A673 (cell line): Measurements from ENCODE around the gene FASTKD1. TPM values are rescaled to one million over a fixed set of nuclear protein-coding genes. Genes with fewer than 3 reads are reported as not detected.
A peak's percentile ranks its signal among the peaks of the same experiment; 100 is the strongest.
"Not testable (repeated sequence)": the region's sequence is repeated elsewhere in the genome, so short reads cannot be mapped to it uniquely, and the experiment has no call there.

Source experiments
- BruUV-seq: library from RNA; stranded (reverse); fragments of 400-500 nt; replicated peaks from 2 replicates; lab custom pipeline; 2021; lab: Mats Ljungman, UMichigan
- CTCF ChIA-PET: fragments of 300-600 bp; sonication (Branson Sonifier 250); formaldehyde crosslinking; loops from one replicate; lab custom pipeline; 2022; ENCODE audit warnings: antibody characterized with exemption; lab: Charles Lee
- POLR2A ChIA-PET: fragments of 300-600 bp; sonication (Branson Sonifier 250); formaldehyde crosslinking; loops from one replicate; lab custom pipeline; 2022; ENCODE audit warnings: antibody characterized with exemption; ENCODE audit not compliant: low non-redundant PET; lab: Charles Lee
- DNase-seq: peaks from one replicate; pipeline ENCODE4 v3.0.0-alpha.2; 2015; ENCODE audit warnings: low spot score
- H3K27ac ChIP-seq: fragments of 200-600 bp; sonication (generic); 2 replicates; pipeline ENCODE4 v1.5.1; 2016; ENCODE audit warnings: mixed run types, low read depth, mild to moderate bottlenecking, mixed read lengths, antibody characterized with exemption, low read length; ENCODE audit not compliant: poor library complexity, severe bottlenecking
- H3K27me3 ChIP-seq: fragments of 200-600 bp; sonication (generic); replicated peaks from 2 replicates; pipeline ENCODE4 v1.6.1; 2017; ENCODE audit warnings: mixed run types, low read depth, mild to moderate bottlenecking, mixed read lengths, antibody characterized with exemption, low read length; ENCODE audit not compliant: insufficient read depth, poor library complexity
- H3K36me3 ChIP-seq: fragments of 200-600 bp; sonication (generic); 2 replicates; pipeline ENCODE4 v1.6.1; 2016; ENCODE audit warnings: mixed run types, mild to moderate bottlenecking, mixed read lengths, antibody characterized with exemption, low read length; ENCODE audit not compliant: insufficient read depth, poor library complexity, severe bottlenecking
- H3K4me1 ChIP-seq: fragments of 200-600 bp; sonication (generic); 2 replicates; pipeline ENCODE4 v1.6.1; 2017; ENCODE audit warnings: mixed run types, mild to moderate bottlenecking, mixed read lengths, antibody characterized with exemption, low read length; ENCODE audit not compliant: insufficient read depth, poor library complexity, severe bottlenecking
- H3K4me3 ChIP-seq: fragments of 200-600 bp; sonication (generic); 2 replicates; pipeline ENCODE4 v1.5.1; 2016; ENCODE audit warnings: low read depth, mixed run types, mild to moderate bottlenecking, mixed read lengths, low read length; ENCODE audit not compliant: poor library complexity, severe bottlenecking
- H3K9me3 ChIP-seq: fragments of 200-600 bp; sonication (generic); 2 replicates; pipeline ENCODE4 v1.6.1; 2016; ENCODE audit warnings: mixed run types, low read depth, mild to moderate bottlenecking, mixed read lengths, antibody characterized with exemption, low read length; ENCODE audit not compliant: poor library complexity, severe bottlenecking
- CTCF ChIP-seq: fragments of 300-800, 200-600 bp; sonication (generic); conservative IDR thresholded peaks from 2 replicates; pipeline ENCODE4 v1.5.1; 2017; ENCODE audit warnings: low read depth, mild to moderate bottlenecking, antibody characterized with exemption, low read length, moderate library complexity, mixed read lengths
- EZH2 ChIP-seq: fragments of 200-600 bp; sonication (generic); IDR thresholded peaks from 2 replicates; pipeline ENCODE4 v1.6.1; 2017; ENCODE audit warnings: borderline replicate concordance, low read depth, mild to moderate bottlenecking, mixed read lengths, antibody characterized with exemption, low read length; ENCODE audit not compliant: poor library complexity, severe bottlenecking
- intact Hi-C: fragments of 100-400 bp; cut with micrococcal nuclease; formaldehyde crosslinking; loops from one replicate; pipeline ENCODE4 v1.10.0; 2022; ENCODE audit not compliant: unreplicated experiment
- total RNA-seq: library from RNA; stranded (reverse); gene quantifications from 2 replicates; pipeline ENCODE4 v1.2.3, GENCODE V29; 2021

The FASTKD1 gene
- total RNA-seq, 1 experiment from 2014 or later = 37.3 TPM

- BruUV-seq = no TSS peak
- Histone ChIP-seq H3K4me1 (peaks cover 6% of the 10 kb centered on the region), H3K4me3 (peak overlapping the region; percentile 59), H3K36me3 (no peaks in the 10 kb centered on the region), H3K9me3 (no peaks in the 10 kb centered on the region), H3K27me3 (no peaks in the 10 kb centered on the region), H3K27ac (peak overlapping the region; percentile 93)
- DNase-seq = no peak
- intact Hi-C loops = no loop called here
- ChIA-PET CTCF (no interaction called here), POLR2A (no interaction called here)
- TF ChIP-seq CTCF = no peak
- TF ChIP-seq EZH2 = no peak
Observed at GRCh38 chr2:169585673-169586072, 12.0 kb upstream of the FASTKD1 start.

GRCh38 chr2:169584005-169584877 is 10.6 kb upstream of the FASTKD1 start, which contains the start of gene PPIG:
PPIG (plus strand) TSS chr2:169584351; CDS start chr2:169604042, 19,691 bp downstream.
- Histone ChIP-seq H3K36me3 (no peaks in the 10 kb centered on the region), H3K27ac (peak within 1 kb of the TSS; percentile 93), H3K27me3 (no peaks in the 10 kb centered on the region), H3K4me1 (peaks cover 6% of the 10 kb centered on the region), H3K9me3 (no peaks in the 10 kb centered on the region), H3K4me3 (peak within 1 kb of the TSS; percentile 59)
- peak; percentile 96 for DNase-seq
- no peak for TF ChIP-seq CTCF
- no peak for TF ChIP-seq EZH2
- CTCF ChIA-PET = no interaction called here
- BruUV-seq = TSS peak; percentile 89
- POLR2A ChIA-PET = interaction anchor here (0.5 kb wide), 1 partner anchor 698 kb away, joined by 5 read pairs; no protein-coding TSS in a partner anchor
- intact Hi-C loops = no loop called here

- Histone ChIP-seq H3K4me1 (peaks cover 6% of the 10 kb centered on the region), H3K27me3 (no peaks in the 10 kb centered on the region), H3K36me3 (no peaks in the 10 kb centered on the region), H3K4me3 (no peak overlapping the region), H3K9me3 (no peaks in the 10 kb centered on the region), H3K27ac (peak overlapping the region; percentile 93)
- DNase-seq = no peak
- intact Hi-C loops = no loop called here
- no peak for TF ChIP-seq EZH2
- no peak for TF ChIP-seq CTCF
- ChIA-PET POLR2A (no interaction called here), CTCF (no interaction called here)
- no TSS peak for BruUV-seq
Observed at GRCh38 chr2:169583518-169583917, 9.9 kb upstream of the FASTKD1 start.

- intact Hi-C loops, DNase-seq, CTCF ChIA-PET, H3K4me1 ChIP-seq, H3K27me3 ChIP-seq, POLR2A ChIA-PET, H3K36me3 ChIP-seq, BruUV-seq, H3K4me3 ChIP-seq, H3K27ac ChIP-seq, H3K9me3 ChIP-seq: not testable (repeated sequence)
Observed at GRCh38 chr2:169582552-169583266, 9.0 kb upstream of the FASTKD1 start.
